ENCODE results near the gene SNAI1.

The SNAI1 gene

DNA sequence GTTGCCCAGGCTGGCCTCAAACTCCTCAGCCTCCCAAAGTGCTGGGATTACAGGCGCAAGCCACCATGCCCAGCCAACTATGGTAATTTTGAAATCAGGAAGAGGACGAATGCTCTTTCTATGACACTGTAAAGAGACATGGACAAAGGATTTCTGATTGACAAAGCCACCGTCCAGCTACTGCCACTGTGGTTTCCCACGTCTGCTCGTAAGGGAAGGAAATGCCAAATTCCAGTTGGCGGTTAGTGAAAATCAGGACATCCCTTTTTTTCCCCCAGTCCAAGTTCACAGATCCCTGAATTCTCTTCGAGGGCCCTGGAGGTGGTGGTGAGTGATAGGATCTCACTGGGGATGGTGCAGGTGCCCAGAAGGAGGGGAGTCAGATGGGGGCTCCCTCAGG lies 31.2 kb downstream of the SNAI1 start:
- no peak for DNase-seq (ENCODE audit: low read depth)

GRCh38 chr20:50014570-50015562 lies 32.1 kb downstream of the SNAI1 start:
- no peak for DNase-seq (ENCODE audit: low read depth)

GRCh38 chr20:50015636-50015992 lies 32.8 kb downstream of the SNAI1 start:
- DNase-seq (ENCODE audit: low read depth), result no peak

GRCh38 chr20:50015993-50016770 lies 33.4 kb downstream of the SNAI1 start:
- no peak for DNase-seq (ENCODE audit: low read depth)

DNA sequence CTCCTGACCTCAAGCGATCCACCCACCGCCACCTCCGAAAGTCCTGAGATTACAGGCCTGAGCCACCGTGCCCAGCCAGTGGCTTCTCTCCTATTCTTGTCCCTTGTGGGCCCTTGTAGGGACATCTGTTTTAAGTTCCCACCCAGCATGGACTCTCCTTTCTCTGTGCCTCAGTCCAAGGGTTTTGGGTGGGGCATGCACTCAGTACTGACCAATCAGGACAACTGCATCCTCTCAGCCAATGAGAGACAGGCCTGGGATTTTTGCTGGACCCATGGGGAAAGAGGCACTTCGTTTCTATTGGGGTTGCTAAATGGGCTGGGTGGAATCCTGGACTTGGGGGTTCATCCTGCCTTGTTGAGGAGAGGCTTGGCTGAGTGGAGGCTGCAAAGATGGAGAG lies 34.4 kb downstream of the SNAI1 start:
- DNase-seq (ENCODE audit: low read depth), result no peak

GRCh38 chr20:50017576-50018248 lies 34.9 kb downstream of the SNAI1 start:
- no peak for DNase-seq (ENCODE audit: low read depth)

DNA sequence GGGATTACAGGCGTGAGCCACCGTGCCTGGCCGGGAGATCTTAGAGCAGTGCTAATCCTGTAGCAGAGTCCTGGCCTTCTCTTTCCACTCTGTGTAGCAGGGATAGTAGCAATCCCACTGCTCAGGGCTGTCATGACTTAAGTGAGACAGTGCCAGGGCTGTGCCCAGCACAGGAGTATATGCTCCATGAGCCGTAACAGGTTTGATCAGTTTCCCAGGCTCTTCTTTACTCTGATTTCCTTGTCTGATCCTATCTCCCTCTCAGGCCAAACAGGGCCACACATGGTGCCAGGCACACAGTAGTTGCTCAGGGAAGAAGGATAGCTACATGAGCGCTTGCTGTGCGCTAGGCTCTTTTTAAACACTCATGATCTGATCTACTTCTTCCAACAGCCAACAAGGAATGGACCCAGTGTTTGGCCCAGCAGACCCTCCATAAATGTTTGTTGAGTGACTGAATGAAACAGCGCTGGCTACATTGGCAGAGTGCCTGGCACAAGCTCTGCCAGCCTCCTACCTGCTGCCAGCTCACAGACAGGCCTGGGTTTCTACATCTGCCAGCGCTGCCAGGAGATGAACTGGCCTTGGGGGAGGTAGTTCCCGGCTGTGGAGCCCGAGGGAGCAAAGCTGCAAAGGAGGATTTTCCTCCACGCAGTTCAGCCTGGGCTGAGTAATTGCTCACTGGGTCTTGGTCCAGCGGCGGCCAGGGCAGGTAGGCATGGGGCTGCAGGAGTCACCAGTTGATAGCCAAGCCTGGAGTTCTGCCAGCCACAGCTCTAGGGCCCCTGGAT lies 36.9 kb downstream of the SNAI1 start:
- no peak for DNase-seq (ENCODE audit: low read depth)

DNA sequence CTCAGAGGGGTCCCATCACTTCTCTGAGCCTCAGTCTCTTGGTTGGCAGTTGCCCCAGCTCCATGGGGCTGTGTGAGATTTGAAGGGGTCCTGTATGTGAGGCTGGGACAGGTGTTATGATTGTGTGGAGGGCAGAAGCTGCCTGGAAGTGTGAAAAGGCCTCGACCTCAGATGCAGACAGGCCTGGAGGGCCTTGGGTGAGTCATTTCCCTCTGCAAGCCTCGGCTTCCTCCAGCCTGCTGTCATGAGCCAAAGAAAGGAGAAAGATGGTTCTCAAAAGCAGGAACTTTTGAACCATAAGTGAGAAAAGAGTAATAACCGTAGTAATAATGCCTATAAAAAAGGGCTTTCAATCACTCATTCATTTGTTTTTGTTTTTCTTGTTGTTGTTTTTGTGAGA lies 37.5 kb downstream of the SNAI1 start:
- DNase-seq (ENCODE audit: low read depth), result no peak

DNA sequence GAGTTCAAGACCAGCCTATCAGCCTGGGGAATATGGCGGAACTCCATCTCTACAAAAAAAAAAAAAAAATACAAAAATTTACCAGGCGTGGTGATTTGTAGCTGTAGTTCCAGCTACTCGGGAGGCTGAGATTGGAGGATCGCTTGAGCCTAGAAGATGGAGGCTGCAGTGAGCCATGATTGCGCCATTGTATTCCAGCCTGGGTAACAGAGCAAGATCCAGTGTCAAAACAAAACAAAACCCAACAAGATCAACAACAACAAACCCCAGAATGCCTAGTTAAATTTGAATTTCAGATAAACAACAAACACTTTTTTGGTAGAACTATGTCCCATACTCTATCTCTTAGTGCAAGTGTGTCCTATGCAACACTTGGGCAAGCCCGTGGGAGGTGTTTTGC lies 39.9 kb downstream of the SNAI1 start:
- no peak for DNase-seq (ENCODE audit: low read depth)

- no peak for DNase-seq (ENCODE audit: low read depth)
Observed at GRCh38 chr20:50023116-50023805, 40.5 kb downstream of the SNAI1 start.

DNA sequence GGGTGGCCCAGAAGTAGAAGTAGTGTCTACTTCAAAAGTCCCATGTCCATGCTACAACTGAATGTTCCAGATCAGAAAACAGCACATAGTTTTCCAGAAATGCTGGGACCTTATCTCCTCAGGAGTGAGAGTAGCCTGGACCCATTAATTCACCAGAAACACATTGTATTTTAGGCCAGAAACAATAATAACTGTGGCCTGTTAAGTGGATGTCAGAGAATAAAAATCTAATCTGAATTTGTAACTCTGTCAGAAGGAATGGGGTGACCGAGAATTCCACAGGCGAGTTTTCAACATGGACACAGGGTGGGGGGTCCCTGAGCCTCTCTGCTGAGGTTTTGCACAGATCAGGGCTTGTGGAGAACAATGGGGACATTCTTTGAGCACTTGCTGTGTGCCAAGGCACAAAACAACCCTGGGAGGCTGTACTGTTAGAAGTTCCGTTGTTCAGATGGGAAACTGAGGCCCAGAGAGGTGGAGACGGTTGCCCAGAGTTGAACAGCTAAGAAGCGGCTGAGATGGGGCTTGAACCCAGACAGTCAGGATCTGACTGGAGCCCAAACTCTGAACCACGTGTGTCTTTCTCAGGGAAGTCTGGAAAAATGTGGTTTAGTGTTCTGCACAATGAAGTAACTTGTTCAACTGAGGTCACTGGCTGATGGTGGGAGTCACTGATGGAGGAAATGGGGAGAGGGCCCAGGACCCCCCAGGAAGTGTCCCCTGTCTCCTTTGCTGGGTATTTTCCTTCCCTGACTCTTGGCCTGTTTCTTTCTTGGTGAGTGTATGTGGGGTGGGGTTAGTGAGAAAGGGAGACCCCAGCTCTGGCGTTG lies 44.2 kb downstream of the SNAI1 start:
- no peak for DNase-seq (ENCODE audit: low read depth)

GRCh38 chr20:50027611-50028105 lies 44.9 kb downstream of the SNAI1 start:
- DNase-seq (ENCODE audit: low read depth), result no peak

DNA sequence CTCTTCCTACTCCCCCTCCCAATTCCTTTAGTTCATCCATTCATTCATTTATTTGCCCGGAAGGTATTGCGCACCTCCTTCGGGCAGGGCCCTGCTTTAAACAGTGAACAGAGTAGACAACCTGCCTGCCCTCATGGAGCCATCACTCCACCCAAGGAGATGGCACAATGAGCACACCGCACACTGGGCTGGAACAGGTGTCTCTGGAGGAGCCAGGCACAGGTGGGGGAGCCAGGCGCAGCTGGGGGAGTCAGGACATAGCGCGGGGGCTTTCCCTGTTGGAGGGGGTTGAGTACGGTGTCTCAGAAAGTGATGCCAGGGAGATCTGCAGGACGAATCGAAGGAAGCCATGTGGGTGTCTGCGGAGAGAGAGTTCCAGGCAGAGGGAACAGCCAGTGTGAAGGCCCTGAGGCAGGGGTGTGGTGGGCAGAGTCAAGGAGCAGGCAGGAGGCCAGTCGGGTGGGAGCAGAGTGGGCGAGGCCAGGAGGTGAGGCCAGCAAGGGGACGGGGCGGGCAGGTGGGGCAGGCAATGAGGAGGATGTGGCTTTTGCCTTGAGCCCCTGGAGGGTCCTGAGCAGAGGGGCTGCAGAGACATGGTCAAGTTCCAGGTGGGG lies 46.4 kb downstream of the SNAI1 start:
- no peak for DNase-seq (ENCODE audit: low read depth)

DNA sequence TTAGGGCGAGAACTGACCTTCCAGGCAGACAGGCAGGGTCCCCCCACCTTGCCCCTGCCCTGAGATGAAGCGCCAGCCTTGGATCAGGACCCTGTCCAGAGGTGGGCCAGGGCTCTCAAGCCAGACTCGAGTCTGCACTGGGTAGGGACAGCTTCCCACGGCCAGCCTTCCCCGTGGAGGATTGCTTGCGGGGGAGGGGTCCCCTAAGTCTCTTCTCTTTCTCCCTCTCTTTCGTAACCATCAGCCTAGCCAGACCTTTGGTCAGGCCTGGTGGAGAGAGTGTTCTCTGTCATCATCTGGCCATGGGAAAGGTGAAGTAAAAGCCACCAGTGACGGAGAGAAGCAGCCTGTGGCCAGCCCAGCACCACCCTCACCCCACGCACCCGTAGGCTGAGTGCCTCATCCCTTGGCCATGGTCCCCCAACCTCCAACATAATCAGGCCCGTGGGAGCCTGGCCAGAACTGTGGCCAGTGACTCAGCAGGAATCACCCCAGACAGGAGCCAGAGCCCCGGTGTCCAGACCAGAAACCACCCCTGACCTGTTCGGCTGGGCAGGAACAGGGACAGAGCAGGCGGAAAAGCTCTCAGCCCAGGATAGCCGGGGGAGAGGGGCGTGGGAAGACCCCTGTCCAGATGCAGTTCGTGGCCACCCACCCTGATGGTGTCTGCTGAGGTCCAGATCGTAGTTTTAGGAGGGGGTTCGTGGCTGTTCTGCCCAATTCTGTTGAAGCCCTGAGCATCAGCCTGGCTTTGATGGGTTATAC lies 47.1 kb downstream of the SNAI1 start:
- no peak for DNase-seq (ENCODE audit: low read depth)

DNA sequence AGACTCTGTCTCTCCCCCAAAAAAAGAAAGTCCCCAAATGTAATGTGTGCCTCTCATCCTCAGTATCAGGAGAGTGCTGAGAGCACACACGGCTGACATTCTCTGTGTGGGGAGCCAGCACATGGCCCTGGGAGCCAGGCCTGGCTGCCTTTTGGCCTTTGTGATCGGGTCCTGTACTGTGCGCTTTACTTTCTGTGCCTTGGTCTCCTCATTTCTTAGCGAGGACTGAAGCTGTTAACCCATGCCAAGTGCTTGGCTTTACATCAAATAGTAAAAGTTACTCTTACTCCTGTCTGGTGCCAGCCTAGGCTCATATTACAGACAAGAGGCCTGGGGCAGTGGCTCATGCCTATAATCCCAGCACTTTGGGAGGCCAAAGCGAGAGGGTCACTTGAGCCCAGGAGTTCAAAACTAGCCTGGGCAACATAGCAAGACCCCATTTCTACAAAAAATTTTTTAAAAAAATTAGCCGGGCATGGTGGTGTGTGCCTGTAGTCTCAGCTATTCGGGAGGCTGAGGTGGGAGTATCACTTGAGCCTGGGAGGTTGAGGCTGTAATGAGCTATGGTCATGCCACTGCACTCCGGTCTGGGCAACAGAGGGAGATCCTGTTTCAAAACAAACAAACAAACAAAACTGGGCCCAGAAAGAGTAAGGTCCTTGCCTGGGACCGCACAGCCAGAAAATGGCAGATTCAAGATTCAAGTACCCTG lies 50.3 kb downstream of the SNAI1 start:
- no peak for DNase-seq (ENCODE audit: low read depth)

DNA sequence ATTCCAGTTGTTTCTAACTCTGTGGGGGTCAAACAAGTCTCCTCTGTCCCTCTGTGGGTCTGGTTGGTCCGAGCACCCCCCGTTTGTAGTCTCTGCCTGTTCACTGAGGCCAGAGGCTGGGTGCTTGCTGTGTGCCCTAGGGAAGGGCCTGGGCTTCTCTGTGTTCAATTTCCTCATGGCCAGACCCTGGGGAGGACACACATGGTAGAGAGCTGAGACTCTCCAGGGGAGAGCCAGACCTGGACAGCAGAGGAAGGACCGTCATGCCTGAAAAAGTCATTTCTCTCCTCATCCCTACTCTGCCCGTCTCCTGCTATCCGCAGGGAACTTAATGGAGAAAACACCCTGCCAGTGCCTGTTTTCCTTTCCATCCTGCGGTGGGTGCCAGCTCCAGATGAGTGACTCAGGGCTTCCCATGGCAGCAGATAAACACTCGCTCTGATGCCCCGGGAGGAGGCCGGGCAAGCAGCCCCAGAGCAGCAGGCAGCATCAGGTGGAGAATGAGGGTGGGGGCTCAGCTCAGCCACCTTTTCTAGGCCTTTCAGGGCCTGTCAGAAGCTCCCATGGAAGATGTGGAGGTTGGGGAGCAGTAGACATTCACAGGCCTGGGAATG lies 51.9 kb downstream of the SNAI1 start:
- DNase-seq (ENCODE audit: low read depth), result no peak

DNA sequence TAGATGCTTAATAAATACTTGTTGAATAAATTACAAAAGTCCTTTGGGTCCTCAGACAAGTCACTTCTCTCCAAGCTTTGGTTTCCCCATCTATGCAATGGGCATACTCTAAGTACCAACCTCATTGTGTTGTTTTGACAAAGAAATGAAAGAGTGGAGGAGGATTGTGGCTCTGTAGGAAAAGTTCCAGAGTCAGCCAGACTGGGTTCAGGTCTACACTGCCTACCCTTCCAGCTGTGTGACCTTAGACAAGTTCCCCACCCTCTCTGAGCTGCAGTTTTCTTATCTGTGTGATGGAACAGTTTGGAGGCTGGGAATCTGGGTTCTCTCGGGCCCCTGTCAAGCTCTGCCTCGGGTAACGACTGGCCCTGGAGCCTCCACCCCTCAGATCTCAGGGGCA lies 53.9 kb downstream of the SNAI1 start:
- DNase-seq (ENCODE audit: low read depth), result no peak

DNA sequence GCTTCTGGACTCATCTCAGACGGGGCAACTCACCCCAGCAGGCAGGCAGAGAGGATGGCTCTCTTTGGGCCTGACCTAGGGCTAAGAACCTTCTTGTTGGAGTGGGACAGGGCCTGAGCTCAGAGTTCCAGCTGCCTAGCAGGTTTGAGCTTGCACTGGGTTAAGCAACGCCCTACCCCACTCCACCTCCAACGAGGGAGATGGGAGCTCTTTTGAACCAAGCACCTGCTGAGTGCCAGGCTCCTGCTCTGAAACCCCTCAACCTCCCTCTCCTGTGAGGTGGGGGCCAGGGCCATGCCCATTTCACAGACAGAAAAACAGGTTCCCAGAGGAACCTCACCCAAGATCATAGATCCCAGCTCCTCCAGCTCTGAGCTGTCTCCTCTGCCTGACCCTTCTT lies 54.3 kb downstream of the SNAI1 start:
- no peak for DNase-seq (ENCODE audit: low read depth)
